ENCODE results near the gene TNPO1.

DNA sequence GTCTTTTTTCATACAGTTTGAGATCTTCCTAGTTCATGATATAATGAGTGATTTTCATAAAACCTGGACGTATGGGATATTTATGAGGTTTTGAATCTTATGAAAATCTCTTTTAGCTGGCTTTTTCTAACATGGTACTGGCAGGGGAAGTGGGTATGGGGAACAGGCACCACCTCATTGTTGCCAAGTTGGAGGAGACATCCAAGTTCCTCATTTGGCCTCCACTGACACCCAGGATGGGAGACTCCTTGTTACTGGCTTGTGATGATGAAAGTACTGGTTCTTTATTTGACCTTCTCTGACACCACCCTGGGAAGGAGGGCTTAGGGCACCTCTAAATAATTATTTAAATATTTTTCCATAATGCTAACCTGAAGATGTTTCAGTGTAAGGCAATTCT lies 4.0 kb upstream of the TNPO1 start:
- TF ChIP-seq, protein P1, sequence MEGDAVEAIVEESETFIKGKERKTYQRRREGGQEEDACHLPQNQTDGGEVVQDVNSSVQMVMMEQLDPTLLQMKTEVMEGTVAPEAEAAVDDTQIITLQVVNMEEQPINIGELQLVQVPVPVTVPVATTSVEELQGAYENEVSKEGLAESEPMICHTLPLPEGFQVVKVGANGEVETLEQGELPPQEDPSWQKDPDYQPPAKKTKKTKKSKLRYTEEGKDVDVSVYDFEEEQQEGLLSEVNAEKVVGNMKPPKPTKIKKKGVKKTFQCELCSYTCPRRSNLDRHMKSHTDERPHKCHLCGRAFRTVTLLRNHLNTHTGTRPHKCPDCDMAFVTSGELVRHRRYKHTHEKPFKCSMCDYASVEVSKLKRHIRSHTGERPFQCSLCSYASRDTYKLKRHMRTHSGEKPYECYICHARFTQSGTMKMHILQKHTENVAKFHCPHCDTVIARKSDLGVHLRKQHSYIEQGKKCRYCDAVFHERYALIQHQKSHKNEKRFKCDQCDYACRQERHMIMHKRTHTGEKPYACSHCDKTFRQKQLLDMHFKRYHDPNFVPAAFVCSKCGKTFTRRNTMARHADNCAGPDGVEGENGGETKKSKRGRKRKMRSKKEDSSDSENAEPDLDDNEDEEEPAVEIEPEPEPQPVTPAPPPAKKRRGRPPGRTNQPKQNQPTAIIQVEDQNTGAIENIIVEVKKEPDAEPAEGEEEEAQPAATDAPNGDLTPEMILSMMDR (IDR thresholded peaks at IDR 0.05): no peak
- TF ChIP-seq POLR2A (IDR thresholded peaks at IDR 0.05): no peak
- no peak for TF ChIP-seq POLR2AphosphoS5 (IDR thresholded peaks at IDR 0.05)
